ENCODE measurements around the gene WBP1. TPM values are rescaled to one million over a fixed set of nuclear protein-coding genes. Genes with fewer than 3 reads are reported as not detected.

Gene WBP1
- total RNA-seq, 4 donors from 2014 or later: 40.0 to 56.4 (median 47.2) TPM

- WGBS: 93% methylated on average over 3 of the region's 3 CpGs
- TF ChIP-seq, protein P1, sequence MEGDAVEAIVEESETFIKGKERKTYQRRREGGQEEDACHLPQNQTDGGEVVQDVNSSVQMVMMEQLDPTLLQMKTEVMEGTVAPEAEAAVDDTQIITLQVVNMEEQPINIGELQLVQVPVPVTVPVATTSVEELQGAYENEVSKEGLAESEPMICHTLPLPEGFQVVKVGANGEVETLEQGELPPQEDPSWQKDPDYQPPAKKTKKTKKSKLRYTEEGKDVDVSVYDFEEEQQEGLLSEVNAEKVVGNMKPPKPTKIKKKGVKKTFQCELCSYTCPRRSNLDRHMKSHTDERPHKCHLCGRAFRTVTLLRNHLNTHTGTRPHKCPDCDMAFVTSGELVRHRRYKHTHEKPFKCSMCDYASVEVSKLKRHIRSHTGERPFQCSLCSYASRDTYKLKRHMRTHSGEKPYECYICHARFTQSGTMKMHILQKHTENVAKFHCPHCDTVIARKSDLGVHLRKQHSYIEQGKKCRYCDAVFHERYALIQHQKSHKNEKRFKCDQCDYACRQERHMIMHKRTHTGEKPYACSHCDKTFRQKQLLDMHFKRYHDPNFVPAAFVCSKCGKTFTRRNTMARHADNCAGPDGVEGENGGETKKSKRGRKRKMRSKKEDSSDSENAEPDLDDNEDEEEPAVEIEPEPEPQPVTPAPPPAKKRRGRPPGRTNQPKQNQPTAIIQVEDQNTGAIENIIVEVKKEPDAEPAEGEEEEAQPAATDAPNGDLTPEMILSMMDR (IDR thresholded peaks at IDR 0.05): no peak
- TF ChIP-seq POLR2AphosphoS5 (IDR thresholded peaks at IDR 0.05) (no peak), POLR2A (IDR thresholded peaks at IDR 0.05; ENCODE audit: low read depth) (no peak), EP300 (IDR thresholded peaks at IDR 0.05) (no peak)
These were observed 30.7 kb upstream of the WBP1 start for GRCh38 chr2:74427551-74427950.

GRCh38 chr2:74428675-74429074 is 29.6 kb upstream of the WBP1 start:
- no peaks in the 10 kb centered on the region for H3K9me3 ChIP-seq
- H3K27ac ChIP-seq (replicated peaks in 1 of 4): no peak overlapping the region
- peaks cover 27 to 79% (median 75%) of the 10 kb centered on the region in 4 donors for H3K36me3 ChIP-seq
- no peaks in the 10 kb centered on the region for H3K27me3 ChIP-seq
- WGBS: 79% methylated on average over 5 of the region's 5 CpGs
- no peaks in the 10 kb centered on the region for H3K4me1 ChIP-seq
- no peak for TF ChIP-seq EP300 (IDR thresholded peaks at IDR 0.05)
- TF ChIP-seq POLR2AphosphoS5 (IDR thresholded peaks at IDR 0.05): no peak
- TF ChIP-seq, protein P1 (IDR thresholded peaks at IDR 0.05): no peak
- TF ChIP-seq POLR2A (IDR thresholded peaks at IDR 0.05; ENCODE audit: low read depth): no peak
- intact Hi-C loops (cut with DNase I): no loop called here
- no peak overlapping the region for H3K4me3 ChIP-seq
- no peak for DNase-seq (ENCODE audit: extremely low spot score)

More at GRCh38 chr2:74427551-74427950, 30.7 kb upstream of the WBP1 start:
- DNase-seq (ENCODE audit: extremely low spot score): no peak
- H3K36me3 ChIP-seq: peaks cover 27 to 77% (median 74%) of the 10 kb centered on the region in 4 donors
- intact Hi-C loops (cut with DNase I): no loop called here
- no peak overlapping the region for H3K4me3 ChIP-seq
- peaks cover 0 to under 1% (median 0%) of the 10 kb centered on the region in 4 donors for H3K4me1 ChIP-seq
- H3K9me3 ChIP-seq: no peaks in the 10 kb centered on the region
- H3K27ac ChIP-seq (replicated peaks in 1 of 4): no peak overlapping the region
- H3K27me3 ChIP-seq: no peaks in the 10 kb centered on the region

DNA sequence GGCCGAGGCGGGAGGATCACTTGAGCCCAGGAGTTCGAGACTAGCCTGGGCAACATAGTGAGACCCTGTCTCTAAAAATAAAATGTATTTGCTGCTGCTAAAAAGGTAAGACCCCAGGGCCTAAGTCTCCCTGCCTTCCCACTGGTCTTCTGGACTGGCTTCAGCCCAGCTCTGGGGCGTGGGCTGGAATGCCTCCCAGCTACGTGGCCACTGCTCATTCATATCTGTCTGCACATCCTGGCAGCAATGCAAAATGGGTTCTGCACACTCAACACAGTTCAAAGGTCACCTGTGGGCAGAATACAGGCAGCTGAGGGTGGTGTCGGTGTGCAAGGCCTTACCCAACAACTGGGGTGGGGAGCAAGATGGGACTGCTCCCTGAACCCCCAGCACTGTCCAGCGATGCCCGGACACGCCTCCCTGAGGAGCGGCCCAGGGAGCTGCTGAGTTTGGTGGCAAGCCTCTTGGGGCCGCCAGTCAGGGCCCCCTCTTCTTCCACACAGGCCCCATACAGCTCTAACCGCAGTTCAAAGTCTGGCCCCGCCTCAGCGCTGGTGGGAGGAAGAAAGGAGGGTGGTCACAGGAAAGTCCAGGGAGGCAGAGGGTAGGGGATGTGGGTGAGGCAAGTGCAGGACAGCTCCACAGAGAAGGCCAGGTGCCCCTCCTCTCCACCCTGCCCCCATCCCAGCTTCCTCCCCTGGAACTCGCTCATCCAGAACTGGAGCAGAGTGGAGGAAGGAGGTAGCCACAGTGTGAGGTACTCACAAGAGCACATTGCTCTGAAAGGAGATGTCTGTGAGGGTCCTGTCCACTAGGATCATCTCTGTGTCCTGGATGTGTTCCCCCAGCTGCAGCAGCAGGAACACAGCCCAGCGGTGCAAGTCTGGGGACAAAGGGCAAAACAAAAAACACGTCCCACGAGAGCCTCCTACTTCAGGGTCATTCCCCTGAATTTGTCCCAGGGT is 28.5 kb upstream of the WBP1 start:
- WGBS: 87% methylated on average over 16 of the region's 18 CpGs
- Histone ChIP-seq H3K4me1 (no peaks in the 10 kb centered on the region), H3K9me3 (no peaks in the 10 kb centered on the region), H3K27me3 (no peaks in the 10 kb centered on the region), H3K36me3 (peaks cover 27 to 79% (median 75%) of the 10 kb centered on the region in 4 donors), H3K4me3 (no peak overlapping the region), H3K27ac (replicated peaks in 1 of 4) (no peak overlapping the region)
- no peak for TF ChIP-seq EP300 (IDR thresholded peaks at IDR 0.05)
- no peak for TF ChIP-seq POLR2A (IDR thresholded peaks at IDR 0.05; ENCODE audit: low read depth)
- TF ChIP-seq, protein P1 (IDR thresholded peaks at IDR 0.05): no peak
- no peak for DNase-seq (ENCODE audit: extremely low spot score)
- intact Hi-C loops (cut with DNase I): no loop called here

DNA sequence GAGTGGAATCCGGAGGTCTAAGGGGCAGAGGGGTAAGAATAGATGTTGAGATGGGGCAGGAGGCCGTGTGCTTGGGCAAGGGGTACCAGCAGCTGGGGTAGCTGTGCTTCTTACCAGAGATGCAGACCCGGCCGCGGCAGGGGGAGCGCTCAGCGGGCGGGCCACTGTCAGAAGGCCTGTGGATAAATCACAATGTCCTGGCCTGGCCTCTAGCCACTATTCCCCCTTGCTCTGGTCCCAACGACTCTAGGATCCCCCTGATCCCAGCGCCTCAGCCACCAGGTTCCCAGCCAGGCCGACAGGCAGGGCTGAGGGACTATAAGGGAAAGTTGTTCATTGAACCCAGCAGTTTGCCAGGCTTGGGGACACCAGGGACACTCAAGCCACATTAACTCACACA is 27.7 kb upstream of the WBP1 start:
- 92% methylated on average over 7 of the region's 11 CpGs for WGBS
- Histone ChIP-seq H3K9me3 (no peaks in the 10 kb centered on the region), H3K27me3 (no peaks in the 10 kb centered on the region), H3K27ac (replicated peaks in 1 of 4) (no peak overlapping the region), H3K4me1 (no peaks in the 10 kb centered on the region), H3K4me3 (no peak overlapping the region), H3K36me3 (peaks cover 27 to 73% (median 69%) of the 10 kb centered on the region in 4 donors)
- intact Hi-C loops (cut with DNase I): no loop called here
- no peak for DNase-seq (ENCODE audit: extremely low spot score)
- TF ChIP-seq POLR2A (IDR thresholded peaks at IDR 0.05; ENCODE audit: low read depth) (no peak), EP300 (IDR thresholded peaks at IDR 0.05) (no peak), POLR2AphosphoS5 (IDR thresholded peaks at IDR 0.05) (no peak)
- TF ChIP-seq, protein P1 (IDR thresholded peaks at IDR 0.05): no peak

Measured in esophagus muscularis mucosa (tissue), 4 donors.